Gastrocnemius medialis (tissue), 4 donors: Measurements from ENCODE around the gene SCN5A. TPM values are rescaled to one million over a fixed set of nuclear protein-coding genes. Genes with fewer than 3 reads are reported as not detected.

Experiments
- ATAC-seq, 2 donors: fragments of 150-250 bp; one replicate each; pipeline ENCODE4 v1.9.1; 2016
- DNase-seq, 2 donors: peaks; one replicate each; pipeline ENCODE4 v3.0.0-alpha.2; 2019
- H3K27ac ChIP-seq, 4 donors: fragments of 200-600 bp; sonication (generic); 1 replicate in 1 of 4; 2 replicates in 3 of 4; pipeline ENCODE4 v1.5.1; 2016 to 2018; ENCODE audit warnings: mild to moderate bottlenecking in 2 of 4, moderate library complexity in 1 of 4
- H3K27me3 ChIP-seq, 3 donors: fragments of 200-600 bp; sonication (generic) in 2 of 3; 1 replicate in 1 of 3; 2 replicates in 2 of 3; pipeline versions ENCODE4 v1.5.1 to v1.6.0; 2016 to 2019; ENCODE audit warnings: mild to moderate bottlenecking in 1 of 3, moderate library complexity in 1 of 3
- H3K36me3 ChIP-seq, 2 donors: fragments of 200-600 bp; sonication (generic) in 1 of 2; one replicate each; pipeline ENCODE4 v1.5.1; 2017 to 2018
- H3K4me1 ChIP-seq, 2 donors: fragments of 200-600 bp; sonication (generic) in 1 of 2; one replicate each; pipeline ENCODE4 v1.5.1; 2016 to 2017; ENCODE audit warnings: mild to moderate bottlenecking in 2 of 2
- H3K4me3 ChIP-seq, 4 donors: fragments of 200-600 bp; sonication (generic) in 3 of 4; 1 replicate in 1 of 4; 2 replicates in 3 of 4; pipeline ENCODE4 v1.5.1; 2016 to 2019; ENCODE audit warnings: mild to moderate bottlenecking in 2 of 4
- H3K9me3 ChIP-seq, 3 donors: fragments of 200-600 bp; sonication (generic) in 2 of 3; 1 replicate in 1 of 3; 2 replicates in 2 of 3; pipeline ENCODE4 v1.5.1; 2016 to 2019
- POLR2A ChIP-seq, 2 donors: fragments of 450-650 bp; IDR thresholded peaks; one replicate each; pipeline ENCODE4 v1.6.1; 2017; ENCODE audit warnings: antibody characterized with exemption in 2 of 2, mild to moderate bottlenecking in 2 of 2, moderate library complexity in 2 of 2
- in situ Hi-C, 4 donors: fragments of 200-750 bp; cut with MboI; loops; one replicate each; pipeline versions ENCODE4 v1.15.0 to v1.8.0; 2017; ENCODE audit warnings: low sequenced_read_pairs in 4 of 4
- intact Hi-C: fragments of 100-400 bp; cut with DNase I; formaldehyde crosslinking; loops from one replicate; pipeline ENCODE4 v1.15.1; 2023; ENCODE audit warnings: low total_unique reads
- total RNA-seq, 4 donors: library from RNA; depleted of rRNA; stranded (reverse); fragments of >200 nt; gene quantifications; one replicate each; pipeline versions ENCODE4 v1.1.0 to v1.2.3, GENCODE V29; 2016
- TF ChIP-seq, protein P1 (sequence below), 5 experiments: fragments of 450-650 bp in 3 of 5; fragments of 200-600 bp in 2 of 5; sonication (generic) in 2 of 5; IDR thresholded peaks in 4 of 5; conservative IDR thresholded peaks in 1 of 5; 1 replicate in 4 of 5; 2 replicates in 1 of 5; pipeline ENCODE4 v1.5.1; 2016 to 2019; ENCODE audit warnings: antibody characterized with exemption in 5 of 5, mild to moderate bottlenecking in 3 of 5, moderate library complexity in 3 of 5

SCN5A gene
- total RNA-seq, 4 donors from 2014 or later = 0.05 to 4.3 (median 2.8) TPM; not detected in 1

GRCh38 chr3:38636464-38636863, 13.0 kb downstream of the SCN5A start:
- DNase-seq = no peak
- no peaks in the 10 kb centered on the region for H3K4me1 ChIP-seq
- H3K9me3 ChIP-seq = no peaks in the 10 kb centered on the region
- in situ Hi-C loops = no loop called here
- H3K36me3 ChIP-seq = no peaks in the 10 kb centered on the region
- TF ChIP-seq POLR2A (IDR thresholded peaks at IDR 0.05) = no peak
- TF ChIP-seq, protein P1, sequence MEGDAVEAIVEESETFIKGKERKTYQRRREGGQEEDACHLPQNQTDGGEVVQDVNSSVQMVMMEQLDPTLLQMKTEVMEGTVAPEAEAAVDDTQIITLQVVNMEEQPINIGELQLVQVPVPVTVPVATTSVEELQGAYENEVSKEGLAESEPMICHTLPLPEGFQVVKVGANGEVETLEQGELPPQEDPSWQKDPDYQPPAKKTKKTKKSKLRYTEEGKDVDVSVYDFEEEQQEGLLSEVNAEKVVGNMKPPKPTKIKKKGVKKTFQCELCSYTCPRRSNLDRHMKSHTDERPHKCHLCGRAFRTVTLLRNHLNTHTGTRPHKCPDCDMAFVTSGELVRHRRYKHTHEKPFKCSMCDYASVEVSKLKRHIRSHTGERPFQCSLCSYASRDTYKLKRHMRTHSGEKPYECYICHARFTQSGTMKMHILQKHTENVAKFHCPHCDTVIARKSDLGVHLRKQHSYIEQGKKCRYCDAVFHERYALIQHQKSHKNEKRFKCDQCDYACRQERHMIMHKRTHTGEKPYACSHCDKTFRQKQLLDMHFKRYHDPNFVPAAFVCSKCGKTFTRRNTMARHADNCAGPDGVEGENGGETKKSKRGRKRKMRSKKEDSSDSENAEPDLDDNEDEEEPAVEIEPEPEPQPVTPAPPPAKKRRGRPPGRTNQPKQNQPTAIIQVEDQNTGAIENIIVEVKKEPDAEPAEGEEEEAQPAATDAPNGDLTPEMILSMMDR (IDR thresholded peaks at IDR 0.05 in 4 of 5, conservative IDR thresholded peaks at IDR 0.05 in 1 of 5) = no peak
- ATAC-seq = no peak
- H3K27me3 ChIP-seq = no peaks in the 10 kb centered on the region
- no peak overlapping the region for H3K4me3 ChIP-seq
- H3K27ac ChIP-seq = no peak overlapping the region
- intact Hi-C loops = no loop called here

DNA sequence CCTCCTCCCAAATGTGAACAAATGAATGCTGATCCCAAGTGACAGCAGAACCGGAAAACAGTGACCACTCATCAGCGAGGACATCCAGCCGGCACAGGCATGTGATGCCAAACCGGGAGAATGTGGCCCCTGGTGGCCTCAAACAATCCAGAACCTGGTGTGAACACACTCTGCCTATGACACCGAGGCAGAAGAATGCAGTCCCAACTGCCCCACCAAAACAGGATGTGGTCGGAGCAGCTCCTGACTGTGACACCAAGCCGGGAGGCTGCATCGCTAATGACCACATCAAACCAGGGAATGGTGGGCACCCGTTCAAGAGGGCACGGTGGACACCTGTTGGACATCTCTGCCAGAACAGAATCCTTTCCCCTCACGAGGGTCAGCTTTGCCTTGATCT, 15.4 kb downstream of the SCN5A start:
- H3K27me3 ChIP-seq = no peaks in the 10 kb centered on the region
- DNase-seq = peak in 1 of 2 donors; percentile 19
- H3K27ac ChIP-seq = no peak overlapping the region
- intact Hi-C loops = no loop called here
- H3K4me1 ChIP-seq = no peaks in the 10 kb centered on the region
- peak in 1 of 2 donors; percentile 41 for ATAC-seq
- in situ Hi-C loops = no loop called here
- no peaks in the 10 kb centered on the region for H3K36me3 ChIP-seq
- TF ChIP-seq, protein P1 (IDR thresholded peaks at IDR 0.05 in 4 of 5, conservative IDR thresholded peaks at IDR 0.05 in 1 of 5) = no peak
- no peak for TF ChIP-seq POLR2A (IDR thresholded peaks at IDR 0.05)
- H3K9me3 ChIP-seq = no peaks in the 10 kb centered on the region
- no peak overlapping the region for H3K4me3 ChIP-seq

GRCh38 chr3:38632989-38633388, 16.5 kb downstream of the SCN5A start:
- Histone ChIP-seq H3K4me1 (no peaks in the 10 kb centered on the region), H3K27ac (no peak overlapping the region), H3K9me3 (no peaks in the 10 kb centered on the region), H3K4me3 (no peak overlapping the region), H3K36me3 (no peaks in the 10 kb centered on the region), H3K27me3 (no peaks in the 10 kb centered on the region)
- in situ Hi-C loops (no loop called here), intact Hi-C loops (no loop called here)
- DNase-seq (no peak), ATAC-seq (no peak)
- TF ChIP-seq, protein P1 (IDR thresholded peaks at IDR 0.05 in 4 of 5, conservative IDR thresholded peaks at IDR 0.05 in 1 of 5) = no peak
- TF ChIP-seq POLR2A (IDR thresholded peaks at IDR 0.05) = no peak

GRCh38 chr3:38630606-38631005, 18.9 kb downstream of the SCN5A start:
- no peak for ATAC-seq
- Histone ChIP-seq H3K36me3 (no peaks in the 10 kb centered on the region), H3K4me3 (no peak overlapping the region), H3K27ac (no peak overlapping the region), H3K27me3 (no peaks in the 10 kb centered on the region), H3K4me1 (no peaks in the 10 kb centered on the region), H3K9me3 (no peaks in the 10 kb centered on the region)
- intact Hi-C loops (no loop called here), in situ Hi-C loops (no loop called here)
- TF ChIP-seq, protein P1 (IDR thresholded peaks at IDR 0.05 in 4 of 5, conservative IDR thresholded peaks at IDR 0.05 in 1 of 5) = no peak
- no peak for TF ChIP-seq POLR2A (IDR thresholded peaks at IDR 0.05)
- DNase-seq = no peak

DNA sequence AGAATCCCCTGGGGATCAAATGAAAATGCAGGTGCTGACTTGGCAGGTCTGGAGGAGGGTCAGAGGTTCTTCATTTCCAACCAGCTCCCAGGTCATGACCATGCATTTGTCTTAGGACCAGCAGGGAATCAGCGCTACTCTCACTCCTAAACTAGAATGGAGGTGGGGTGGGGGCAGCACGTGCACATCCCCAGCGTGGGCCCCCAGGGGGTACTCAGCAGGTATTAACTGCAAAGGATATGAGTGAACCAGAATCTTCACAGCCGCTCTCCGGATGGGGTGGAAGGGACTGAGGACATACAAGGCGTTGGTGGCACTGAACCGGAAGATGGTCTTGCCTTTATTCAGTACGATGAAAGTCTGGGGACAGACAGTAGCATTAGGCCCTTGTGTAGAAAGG, 19.4 kb downstream of the SCN5A start:
- TF ChIP-seq, protein P1 (IDR thresholded peaks at IDR 0.05 in 4 of 5, conservative IDR thresholded peaks at IDR 0.05 in 1 of 5) = no peak
- no peak for TF ChIP-seq POLR2A (IDR thresholded peaks at IDR 0.05)
- H3K4me3 ChIP-seq = no peak overlapping the region
- in situ Hi-C loops (no loop called here), intact Hi-C loops (no loop called here)
- H3K36me3 ChIP-seq = no peaks in the 10 kb centered on the region
- no peak for ATAC-seq
- no peaks in the 10 kb centered on the region for H3K9me3 ChIP-seq
- H3K27me3 ChIP-seq = no peaks in the 10 kb centered on the region
- H3K4me1 ChIP-seq = no peaks in the 10 kb centered on the region
- no peak overlapping the region for H3K27ac ChIP-seq
- no peak for DNase-seq
